SK-N-SH treated with all-trans-retinoic acid at 6 μM for 48 hours (cell line): Measurements from ENCODE around the gene GPC5.

ENCODE experiments used
- ATAC-seq: fragments of 200-7000 bp; cut with Tn5 transposase; 3 replicates; pipeline ENCODE4 v1.9.1; 2020; ENCODE audit warnings: mild to moderate bottlenecking, moderate library complexity
- ARNTL ChIP-seq: fragments of 450-650 bp; formaldehyde crosslinking; IDR thresholded peaks from 2 replicates; pipeline ENCODE4 v1.5.0; 2020; ENCODE audit warnings: low read depth, mild to moderate bottlenecking, moderate library complexity, borderline replicate concordance
- BACH2 ChIP-seq: fragments of 250-450 bp; sonication (Bioruptor Pico); IDR thresholded peaks from 2 replicates; pipeline ENCODE4 v1.9.0; 2021; ENCODE audit warnings: mild to moderate bottlenecking, borderline replicate concordance
- CREB5 ChIP-seq: fragments of 250-450 bp; sonication (Bioruptor Pico); IDR thresholded peaks from 2 replicates; pipeline ENCODE4 v1.5.1; 2020; ENCODE audit warnings: low read depth, mild to moderate bottlenecking, moderate library complexity
- CSDC2 ChIP-seq: fragments of 250-450 bp; sonication (Bioruptor Pico); IDR thresholded peaks from 2 replicates; pipeline ENCODE4 v1.5.0; 2020; ENCODE audit warnings: mild to moderate bottlenecking, moderate library complexity
- CSRNP3 ChIP-seq: fragments of 250-450 bp; sonication (Bioruptor Pico); IDR thresholded peaks from 2 replicates; pipeline ENCODE4 v1.5.1; 2021; ENCODE audit warnings: mild to moderate bottlenecking, moderate library complexity
- ESRRG ChIP-seq: fragments of 250-450 bp; sonication (Bioruptor Pico); IDR thresholded peaks from 2 replicates; pipeline ENCODE4 v1.6.1; 2021; ENCODE audit warnings: mild to moderate bottlenecking
- GLIS3 ChIP-seq: fragments of 250-450 bp; sonication (Bioruptor Pico); IDR thresholded peaks from 2 replicates; pipeline ENCODE4 v1.5.0; 2020; ENCODE audit warnings: mild to moderate bottlenecking, moderate library complexity
- ISL1 ChIP-seq: fragments of 250-450 bp; sonication (Bioruptor Pico); IDR thresholded peaks from 2 replicates; pipeline ENCODE4 v2.1.2; 2022; ENCODE audit warnings: mild to moderate bottlenecking, moderate library complexity
- OSR1 ChIP-seq: fragments of 250-450 bp; sonication (Bioruptor Pico); IDR thresholded peaks from 2 replicates; pipeline ENCODE4 v1.8.0; 2022; ENCODE audit warnings: moderate library complexity, mild to moderate bottlenecking, inconsistent platforms
- POU6F1 ChIP-seq: fragments of 250-450 bp; sonication (Bioruptor Pico); IDR thresholded peaks from 2 replicates; pipeline ENCODE4 v1.8.0; 2021; ENCODE audit warnings: low read depth, mild to moderate bottlenecking, moderate library complexity, borderline replicate concordance
- PPARA ChIP-seq: fragments of 250-450 bp; sonication (Bioruptor Pico); IDR thresholded peaks from 2 replicates; pipeline ENCODE4 v1.5.0; 2020; ENCODE audit warnings: mild to moderate bottlenecking, borderline replicate concordance
- RARB ChIP-seq: fragments of 250-450 bp; sonication (Bioruptor Pico); IDR thresholded peaks from 2 replicates; pipeline ENCODE4 v1.8.0; 2021; ENCODE audit warnings: mild to moderate bottlenecking, moderate library complexity
- TOX ChIP-seq: fragments of 250-450 bp; sonication (Bioruptor Pico); IDR thresholded peaks from 2 replicates; pipeline ENCODE4 v1.8.0; 2021; ENCODE audit warnings: mild to moderate bottlenecking, moderate library complexity, borderline replicate concordance
- TSHZ2 ChIP-seq: fragments of 250-450 bp; sonication (Bioruptor Pico); IDR thresholded peaks from 2 replicates; pipeline ENCODE4 v1.5.0; 2020; ENCODE audit warnings: mild to moderate bottlenecking, moderate library complexity
- ZFP3 ChIP-seq: fragments of 250-450 bp; sonication (Bioruptor Pico); IDR thresholded peaks from 2 replicates; pipeline ENCODE4 v1.5.0; 2020; ENCODE audit warnings: mild to moderate bottlenecking, moderate library complexity
- ZFP30 ChIP-seq: fragments of 450-650 bp; formaldehyde crosslinking; IDR thresholded peaks from 2 replicates; pipeline ENCODE4 v1.5.0; 2022; ENCODE audit warnings: mild to moderate bottlenecking, moderate library complexity
- ZNF565 ChIP-seq: fragments of 450-650 bp; formaldehyde crosslinking; conservative IDR thresholded peaks from 2 replicates; pipeline ENCODE4 v1.5.0; 2020; ENCODE audit warnings: low read depth, mild to moderate bottlenecking, moderate library complexity
- ZNF70 ChIP-seq: fragments of 450-650 bp; formaldehyde crosslinking; IDR thresholded peaks from 2 replicates; pipeline ENCODE4 v1.5.0; 2020; ENCODE audit warnings: mild to moderate bottlenecking, moderate library complexity
- ZNF8 ChIP-seq: fragments of 450-650 bp; formaldehyde crosslinking; IDR thresholded peaks from 2 replicates; pipeline ENCODE4 v1.5.0; 2020; ENCODE audit warnings: mild to moderate bottlenecking, moderate library complexity

GPC5 gene

GRCh38 chr13:92452840-92453239 is 1054.4 kb downstream of the GPC5 start:
- TF ChIP-seq ESRRG (CRISPR knock-in tag): no peak
- no peak for TF ChIP-seq CSRNP3
- no peak for TF ChIP-seq BACH2 (CRISPR knock-in tag)
- no peak for TF ChIP-seq ZFP30
- no peak for TF ChIP-seq OSR1 (CRISPR knock-in tag)
- TF ChIP-seq ZNF70 (CRISPR knock-in tag): no peak
- no peak for TF ChIP-seq ARNTL (CRISPR knock-in tag)
- TF ChIP-seq ISL1: no peak
- ATAC-seq: no peak

- no peak for ATAC-seq
- TF ChIP-seq ZFP30: no peak
- TF ChIP-seq GLIS3 (CRISPR knock-in tag): no peak
- TF ChIP-seq POU6F1 (CRISPR knock-in tag): no peak
- TF ChIP-seq BACH2 (CRISPR knock-in tag): no peak
- TF ChIP-seq OSR1 (CRISPR knock-in tag): no peak
- no peak for TF ChIP-seq ZFP3
- TF ChIP-seq TOX (CRISPR knock-in tag): no peak
- TF ChIP-seq RARB (CRISPR knock-in tag): no peak
- TF ChIP-seq PPARA: no peak
- no peak for TF ChIP-seq CSDC2 (CRISPR knock-in tag)
- no peak for TF ChIP-seq ESRRG (CRISPR knock-in tag)
- TF ChIP-seq ZNF565 (CRISPR knock-in tag): no peak
Observed at GRCh38 chr13:92459306-92459705, 1060.9 kb downstream of the GPC5 start.

- ATAC-seq: no peak
- TF ChIP-seq BACH2 (CRISPR knock-in tag): no peak
- TF ChIP-seq CREB5 (CRISPR knock-in tag): no peak
- TF ChIP-seq ISL1: no peak
Observed at GRCh38 chr13:92460479-92460878, 1062.1 kb downstream of the GPC5 start.

- ATAC-seq: no peak
- TF ChIP-seq CSRNP3 (no peak), GLIS3 (CRISPR knock-in tag) (no peak), ZFP3 (no peak)
Observed at GRCh38 chr13:92461402-92461801, 1063.0 kb downstream of the GPC5 start.

- no peak for ATAC-seq
- no peak for TF ChIP-seq BACH2 (CRISPR knock-in tag)
- no peak for TF ChIP-seq OSR1 (CRISPR knock-in tag)
- no peak for TF ChIP-seq POU6F1 (CRISPR knock-in tag)
- TF ChIP-seq ZNF565 (CRISPR knock-in tag): no peak
- TF ChIP-seq TSHZ2 (CRISPR knock-in tag): no peak
- no peak for TF ChIP-seq ZNF8 (CRISPR knock-in tag)
- TF ChIP-seq CSRNP3: no peak
- TF ChIP-seq ZNF70 (CRISPR knock-in tag): no peak
- TF ChIP-seq ZFP3: no peak
- TF ChIP-seq CREB5 (CRISPR knock-in tag): no peak
- TF ChIP-seq PPARA: no peak
Observed at GRCh38 chr13:92461831-92462230, 1063.4 kb downstream of the GPC5 start.
